ENCODE measurements around the gene TSKS. TPM values are rescaled to one million over a fixed set of nuclear protein-coding genes. Genes with fewer than 3 reads are reported as not detected.

TSKS gene
- total RNA-seq, 2 donors from 2014 or later, result 0.76 to 1.1 TPM

GRCh38 chr19:49773663-49774350 is 10.7 kb upstream of the TSKS start:
- intact Hi-C loops (cut with DNase I), result no loop called here
- no peak for DNase-seq
- no peak for ATAC-seq

- DNase-seq, result no peak
- intact Hi-C loops (cut with DNase I), result no loop called here
- ATAC-seq, result no peak
Observed at GRCh38 chr19:49772850-49773432, 9.8 kb upstream of the TSKS start.

GRCh38 chr19:49771674-49772139 is 8.6 kb upstream of the TSKS start:
- intact Hi-C loops (cut with DNase I), result no loop called here
- ATAC-seq (no peak), DNase-seq (no peak)

- ATAC-seq (no peak), DNase-seq (no peak)
- intact Hi-C loops (cut with DNase I), result no loop called here
Observed at GRCh38 chr19:49770529-49770928, 7.4 kb upstream of the TSKS start.

GRCh38 chr19:49767967-49768581 is 5.0 kb upstream of the TSKS start:
- ATAC-seq (no peak), DNase-seq (no peak)
- intact Hi-C loops (cut with DNase I), result loop anchor here in 1 of 2 donors (5.0 kb wide), 2 partner anchors 39 to 99 kb away; partner anchors contain the start of gene PNKP

GRCh38 chr19:49767381-49767780 is 4.3 kb upstream of the TSKS start:
- DNase-seq (no peak), ATAC-seq (no peak)
- intact Hi-C loops (cut with DNase I), result loop anchor here in 1 of 2 donors (5.0 kb wide), 2 partner anchors 40 to 100 kb away; partner anchors contain the start of gene PNKP

- ATAC-seq, result no peak
Observed at GRCh38 chr19:49766930-49767299, 3.8 kb upstream of the TSKS start, which contains the start of gene AP2A1. Gene AP2A1, plus strand, starts transcription at chr19:49767001. Its CDS starts 133 bp downstream, at chr19:49767134.

GRCh38 chr19:49766007-49766929 is 3.2 kb upstream of the TSKS start:
- ATAC-seq (peak; percentile 91 to 95), DNase-seq (peak; percentile 99)
- intact Hi-C loops (cut with DNase I), result loop anchor here in 1 of 2 donors (5.0 kb wide), 2 partner anchors 41 to 101 kb away; partner anchors contain the start of gene PNKP

More at GRCh38 chr19:49766930-49767299, 3.8 kb upstream of the TSKS start, which contains the start of gene AP2A1:
- no peak for DNase-seq
- intact Hi-C loops (cut with DNase I), result loop anchor here in 1 of 2 donors (5.0 kb wide), 2 partner anchors 40 to 100 kb away; partner anchors contain the start of gene PNKP

- DNase-seq (no peak), ATAC-seq (no peak)
- intact Hi-C loops (cut with DNase I), result loop anchor here in 1 of 2 donors (5.0 kb wide), 1 partner anchor 72 kb away; the partner anchor contains the start of gene CPT1C
Observed at GRCh38 chr19:49764341-49764740, 1.2 kb upstream of the TSKS start.

GRCh38 chr19:49761625-49762311 is 1.3 kb downstream of the TSKS start:
- DNase-seq (peak; percentile 62), ATAC-seq (no peak)
- intact Hi-C loops (cut with DNase I), result loop anchor here in 1 of 2 donors (5.0 kb wide), 1 partner anchor 69 kb away; the partner anchor contains the start of gene CPT1C

- ATAC-seq (no peak), DNase-seq (no peak)
- intact Hi-C loops (cut with DNase I), result loop anchor here in 1 of 2 donors (5.0 kb wide), 1 partner anchor 69 kb away; the partner anchor contains the start of gene CPT1C
Observed at GRCh38 chr19:49761249-49761624, 1.9 kb downstream of the TSKS start.

GRCh38 chr19:49758292-49758691 is 4.8 kb downstream of the TSKS start:
- ATAC-seq, result peak in 1 of 2 donors; percentile 66
- intact Hi-C loops (cut with DNase I), result no loop called here
- no peak for DNase-seq

- ATAC-seq (no peak), DNase-seq (no peak)
- intact Hi-C loops (cut with DNase I), result no loop called here
Observed at GRCh38 chr19:49755956-49756355, 7.2 kb downstream of the TSKS start.

- ATAC-seq, result no peak
- intact Hi-C loops (cut with DNase I), result no loop called here
- no peak for DNase-seq
Observed at GRCh38 chr19:49752701-49753100, 10.4 kb downstream of the TSKS start.

- ATAC-seq (no peak), DNase-seq (no peak)
- intact Hi-C loops (cut with DNase I), result no loop called here
Observed at GRCh38 chr19:49749771-49750170, 13.3 kb downstream of the TSKS start.

GRCh38 chr19:49749055-49749716 is 13.9 kb downstream of the TSKS start:
- intact Hi-C loops (cut with DNase I), result no loop called here
- ATAC-seq, result peak; percentile 25 to 31
- no peak for DNase-seq

- ATAC-seq (peak; percentile 49 to 75), DNase-seq (peak; percentile 70)
- intact Hi-C loops (cut with DNase I), result no loop called here
Observed at GRCh38 chr19:49746206-49746958, 16.7 kb downstream of the TSKS start.
